ENCODE results near the gene TEPSIN.

The TEPSIN gene

DNA sequence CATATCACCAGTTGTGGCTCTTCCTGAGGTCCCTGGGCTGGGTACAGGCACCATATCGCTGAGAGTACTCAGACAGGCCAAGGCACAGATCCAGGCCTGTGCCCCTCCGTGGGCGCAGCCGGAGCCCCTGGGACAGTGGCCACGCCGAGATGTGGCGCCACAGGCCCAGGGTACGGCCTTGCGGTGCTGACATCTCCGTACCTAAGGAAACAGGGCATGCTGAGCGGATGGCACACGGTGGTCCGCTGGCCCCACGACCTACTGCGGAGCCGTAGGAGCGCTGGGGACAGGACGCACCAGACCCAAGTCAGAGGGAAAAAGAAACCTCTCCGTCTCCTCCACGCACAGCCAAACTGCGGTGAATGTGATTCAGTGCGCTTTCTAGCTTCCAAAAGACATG is 26.7 kb upstream of the TEPSIN start:
- DNase-seq = no peak

DNA sequence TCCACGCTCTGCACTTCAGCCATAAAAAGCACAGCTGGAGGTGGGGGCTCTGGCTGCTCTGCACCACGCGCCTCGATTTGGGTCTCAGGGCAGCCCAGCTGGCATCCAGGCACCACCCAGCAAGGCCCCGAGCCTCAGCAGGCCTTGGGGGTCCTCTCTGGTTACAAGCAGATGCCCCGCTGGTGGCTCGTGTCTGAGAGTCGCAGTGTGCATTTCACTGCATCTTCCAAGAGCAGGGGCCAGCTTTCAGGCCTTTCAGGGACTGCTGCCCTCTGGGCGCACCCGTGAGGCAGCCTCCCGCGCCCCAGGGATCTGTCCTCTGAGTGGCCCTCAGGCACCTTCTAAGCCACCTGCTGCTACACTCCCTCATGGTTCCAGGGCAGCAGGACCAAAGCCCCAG is 25.8 kb upstream of the TEPSIN start:
- DNase-seq = no peak

DNA sequence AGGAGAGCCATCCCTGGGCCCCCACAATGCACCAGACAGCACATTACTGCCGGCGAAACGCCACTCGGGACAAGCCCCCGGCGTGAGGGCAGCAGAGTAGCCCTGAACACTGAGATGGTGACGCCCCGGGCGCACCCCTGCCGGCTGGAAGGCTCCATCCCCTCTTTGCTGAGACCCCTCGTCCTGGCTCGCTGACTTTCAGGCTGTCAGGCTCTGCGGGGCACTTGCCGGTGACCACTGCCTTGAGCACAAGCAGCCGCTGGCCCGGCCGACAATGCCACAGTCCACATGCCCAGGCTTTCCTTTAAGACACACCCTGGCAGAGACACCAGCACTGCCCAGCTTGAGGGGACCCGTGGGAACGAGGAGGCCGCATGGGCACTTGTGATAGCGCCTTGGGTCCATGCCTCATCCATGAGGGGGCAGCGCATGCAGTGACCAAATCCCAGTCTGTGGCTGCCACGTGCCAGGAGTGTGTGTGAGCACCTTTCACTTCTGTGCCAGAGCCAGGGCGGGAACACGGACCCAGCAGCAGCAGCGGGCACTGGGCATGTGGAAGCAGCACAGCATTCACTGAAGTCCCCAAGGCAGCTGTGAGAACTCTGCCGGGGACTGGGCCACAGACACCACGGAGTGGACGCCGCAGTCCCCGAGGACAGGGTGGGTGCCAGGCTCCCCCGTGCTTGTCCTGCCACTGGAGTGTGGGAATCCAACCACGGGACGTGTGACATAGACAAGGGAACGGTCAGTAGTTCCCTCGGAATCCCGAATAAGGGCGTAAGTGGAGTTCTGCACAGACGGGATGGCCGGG is 24.7 kb upstream of the TEPSIN start:
- no peak for DNase-seq

DNA sequence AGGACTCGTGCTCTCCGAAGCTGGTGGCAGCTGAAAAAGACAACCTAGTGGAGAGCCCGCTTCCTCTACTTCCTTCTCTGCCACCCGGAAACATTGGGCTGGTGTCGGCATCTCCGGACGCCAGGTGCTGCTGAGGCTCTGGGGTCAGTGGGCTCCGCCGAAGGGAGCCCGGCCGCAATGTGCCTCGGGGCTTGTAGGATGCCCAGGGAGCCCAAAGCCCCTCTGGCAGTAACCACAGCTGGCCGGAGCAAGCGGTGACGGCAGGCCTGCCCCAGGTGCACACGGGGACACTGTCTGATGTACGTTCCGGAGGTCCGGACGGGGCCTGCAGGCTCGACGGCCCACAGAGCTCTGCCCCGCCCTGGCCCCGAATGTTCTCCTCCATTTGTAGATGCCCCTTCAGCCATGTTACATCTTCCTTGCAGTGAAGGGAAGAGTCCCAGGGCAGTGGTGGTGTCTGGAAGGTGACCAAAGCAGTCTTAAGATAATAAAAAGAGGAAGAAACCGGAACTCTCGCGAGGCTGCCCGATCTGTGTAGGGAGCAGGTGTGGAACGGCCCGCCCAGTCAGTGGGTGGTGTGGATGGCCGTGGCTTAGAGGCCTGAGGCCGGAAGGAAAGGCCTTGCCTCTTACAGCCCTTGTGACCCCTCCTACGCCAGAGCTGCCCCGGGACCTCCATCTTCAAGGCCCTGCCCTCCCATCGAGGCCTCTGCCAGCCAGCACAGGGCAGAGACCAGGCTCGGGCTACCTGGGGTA is 22.9 kb upstream of the TEPSIN start:
- no peak for DNase-seq

DNA sequence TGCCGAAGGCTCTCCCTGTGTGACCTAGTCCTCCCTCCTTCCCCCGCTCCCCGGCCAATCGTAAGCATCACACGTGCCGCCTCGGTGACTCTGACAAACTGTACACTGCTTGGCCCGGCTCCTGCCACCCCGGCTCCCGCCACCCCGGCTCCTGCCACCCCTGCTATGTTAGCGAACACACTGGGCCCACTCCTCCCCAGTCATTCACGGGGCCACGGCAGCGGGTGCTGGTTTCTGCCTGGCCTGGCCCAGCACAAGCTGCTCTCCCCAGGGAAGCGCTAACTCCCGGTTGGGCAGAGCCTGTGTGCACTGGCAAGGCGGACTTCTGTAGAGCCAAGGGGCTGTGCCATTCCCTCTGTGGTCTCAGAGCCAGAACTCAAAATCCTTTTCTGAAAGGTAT is 22.2 kb upstream of the TEPSIN start:
- no peak for DNase-seq

DNA sequence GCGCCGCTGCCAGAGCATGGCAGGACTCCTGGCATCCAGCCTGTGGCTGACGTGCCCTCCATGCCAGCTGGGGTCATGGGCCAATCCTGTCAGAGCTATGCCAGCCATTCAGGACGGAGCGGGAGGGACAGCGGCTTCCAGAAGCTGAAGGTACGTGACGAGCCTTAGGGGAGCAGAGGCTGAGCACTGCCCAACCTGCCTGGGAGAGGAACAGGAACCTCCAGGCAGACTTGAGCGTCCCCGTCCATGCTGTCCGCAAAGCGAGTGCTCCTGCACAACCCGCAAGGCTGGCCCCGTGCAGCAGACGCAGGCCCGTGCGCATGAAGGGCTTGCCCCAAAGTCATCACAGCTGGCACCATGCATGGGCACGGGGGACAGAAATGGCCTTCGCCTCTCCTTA is 21.8 kb upstream of the TEPSIN start:
- DNase-seq = no peak

DNA sequence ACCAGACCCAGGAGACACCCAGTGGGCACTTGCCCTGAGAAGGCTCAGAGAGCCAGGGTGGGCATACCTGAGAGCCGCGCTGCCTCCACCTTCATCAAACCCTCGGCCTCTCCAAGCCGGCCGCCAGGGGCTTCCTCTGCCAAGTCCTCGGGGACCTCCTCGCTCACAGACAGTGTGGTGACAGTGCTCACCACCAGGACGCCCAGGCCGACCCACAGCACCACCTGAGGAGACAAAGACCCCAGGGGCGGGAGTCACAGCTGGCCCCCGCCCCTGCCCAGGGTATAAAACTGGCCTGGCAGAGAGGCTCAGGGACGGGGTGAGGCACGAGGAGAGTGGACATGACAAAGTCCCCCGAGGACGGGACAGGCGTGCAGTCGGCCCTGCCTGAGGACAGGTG is 21.3 kb upstream of the TEPSIN start:
- no peak for DNase-seq

DNA sequence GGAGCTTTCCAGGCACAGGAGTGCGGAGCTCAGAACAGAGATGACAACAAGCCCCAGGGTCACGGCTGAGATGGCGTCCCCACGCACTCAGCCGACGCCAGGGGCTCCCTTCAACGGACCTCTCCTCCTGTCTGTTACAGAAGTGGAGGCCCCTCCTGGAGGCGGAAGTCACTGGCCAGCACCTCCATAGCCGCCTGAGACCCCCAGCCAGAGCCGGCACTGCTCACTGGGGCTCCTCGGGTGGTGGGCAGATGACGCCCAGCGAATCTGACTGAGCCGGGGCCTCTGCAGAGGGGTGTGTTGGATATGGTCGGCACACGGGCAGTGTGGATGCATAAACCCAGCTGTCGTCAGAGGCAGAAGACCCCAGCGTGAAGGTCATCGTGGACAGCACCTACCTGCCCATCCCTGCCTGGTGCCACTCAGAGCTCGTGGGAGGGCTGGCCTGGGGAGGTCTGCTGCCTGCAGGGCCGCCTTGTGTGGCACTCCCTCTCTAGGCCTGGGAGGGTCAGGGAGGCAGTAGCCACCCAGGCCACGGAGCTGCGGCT is 20.3 kb upstream of the TEPSIN start:
- no peak for DNase-seq

DNA sequence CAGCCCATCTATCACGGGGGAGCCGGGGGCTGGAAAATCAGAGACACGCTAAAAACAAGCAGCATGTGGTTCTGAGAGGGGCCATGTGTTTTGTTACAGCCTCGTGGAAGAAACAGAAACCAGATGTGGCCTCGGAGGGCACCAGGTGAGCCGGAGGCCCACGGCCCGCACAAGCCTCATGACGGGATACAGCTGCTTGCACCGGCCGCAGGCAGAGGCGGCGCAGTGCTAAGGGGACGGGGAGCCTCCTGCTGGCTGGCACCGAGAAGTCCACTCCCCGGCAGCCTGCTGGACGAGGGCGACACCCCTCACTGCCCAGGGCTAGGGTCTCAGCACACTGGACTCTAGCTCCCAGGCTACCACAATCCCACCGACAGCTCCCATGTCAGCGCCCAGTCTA is 19.4 kb upstream of the TEPSIN start:
- no peak for DNase-seq

DNA sequence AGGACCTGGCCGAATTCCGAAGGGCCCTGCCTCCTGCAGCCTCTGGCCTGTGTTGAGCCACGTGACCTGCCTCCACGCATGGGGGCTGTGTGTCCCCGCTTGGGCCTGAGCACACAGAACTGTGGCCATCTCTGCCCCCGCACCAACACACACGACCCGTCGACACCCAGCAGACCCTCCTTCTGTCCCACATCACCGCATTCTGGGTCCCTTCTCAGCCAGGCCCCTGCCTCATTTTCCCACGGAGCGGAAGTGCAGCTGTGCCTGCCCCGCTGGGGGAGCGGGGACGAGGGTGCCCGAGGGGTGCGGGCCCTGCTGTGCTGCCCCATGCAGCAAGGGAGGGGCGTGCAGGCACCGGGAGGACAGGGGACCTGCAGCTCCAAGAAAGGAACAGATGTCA is 18.7 kb upstream of the TEPSIN start:
- DNase-seq = no peak

DNA sequence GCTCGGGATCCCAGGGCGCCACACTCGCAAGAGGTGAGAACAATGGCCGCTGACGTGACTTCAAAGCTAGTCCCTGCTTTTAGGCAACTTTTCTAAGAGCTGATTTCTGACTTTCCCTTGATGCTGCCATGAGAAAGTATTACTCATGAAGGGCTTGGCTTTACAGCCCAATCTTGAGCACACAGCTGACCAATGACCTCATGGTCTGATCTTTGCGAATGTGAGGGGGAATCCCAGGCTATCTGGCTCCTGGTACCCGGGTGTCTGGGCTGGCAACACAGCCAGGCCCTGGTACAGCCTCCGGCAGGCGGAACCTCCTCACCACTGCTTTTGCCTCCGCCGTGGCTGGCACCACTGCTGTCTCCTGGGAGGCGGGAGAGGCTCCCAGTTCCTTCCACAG is 17.8 kb upstream of the TEPSIN start:
- no peak for DNase-seq

DNA sequence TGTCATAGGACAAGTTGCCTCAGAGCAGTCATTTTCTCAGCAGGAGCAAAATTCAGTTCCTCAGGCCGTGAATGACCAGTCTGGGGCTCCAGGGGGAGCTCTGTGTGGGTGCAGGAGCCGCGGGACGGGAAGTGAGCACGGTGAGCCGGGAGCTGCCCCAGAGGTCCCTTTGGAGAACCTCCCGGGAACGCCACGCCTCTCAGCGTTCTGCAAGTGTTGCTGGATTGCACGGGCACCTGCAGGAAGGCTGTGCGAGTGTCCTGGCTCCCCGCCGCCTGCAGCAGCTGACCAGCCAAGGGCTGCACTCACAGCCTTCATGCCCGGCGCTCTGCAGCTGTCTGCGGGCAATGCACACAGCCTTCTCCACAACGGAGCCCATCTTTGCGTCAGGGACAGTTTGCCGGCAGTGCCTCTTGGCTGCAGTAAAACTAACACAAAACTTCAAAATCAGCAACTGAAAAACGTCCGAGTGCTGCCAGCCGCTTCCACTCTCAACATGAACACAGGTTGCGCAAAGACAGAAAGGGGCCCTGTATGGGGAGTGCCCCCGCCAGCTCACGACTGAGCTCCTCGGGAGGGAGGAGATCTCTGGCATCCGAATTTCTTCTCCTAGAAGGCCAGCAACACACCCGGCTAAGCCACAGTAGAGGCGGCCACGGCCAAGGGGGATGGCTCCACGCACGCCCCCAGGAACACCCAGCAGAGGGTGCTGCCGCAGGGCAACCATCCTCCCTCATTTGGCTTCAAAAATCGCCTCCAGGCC is 16.3 kb upstream of the TEPSIN start:
- DNase-seq = peak; percentile 98

DNA sequence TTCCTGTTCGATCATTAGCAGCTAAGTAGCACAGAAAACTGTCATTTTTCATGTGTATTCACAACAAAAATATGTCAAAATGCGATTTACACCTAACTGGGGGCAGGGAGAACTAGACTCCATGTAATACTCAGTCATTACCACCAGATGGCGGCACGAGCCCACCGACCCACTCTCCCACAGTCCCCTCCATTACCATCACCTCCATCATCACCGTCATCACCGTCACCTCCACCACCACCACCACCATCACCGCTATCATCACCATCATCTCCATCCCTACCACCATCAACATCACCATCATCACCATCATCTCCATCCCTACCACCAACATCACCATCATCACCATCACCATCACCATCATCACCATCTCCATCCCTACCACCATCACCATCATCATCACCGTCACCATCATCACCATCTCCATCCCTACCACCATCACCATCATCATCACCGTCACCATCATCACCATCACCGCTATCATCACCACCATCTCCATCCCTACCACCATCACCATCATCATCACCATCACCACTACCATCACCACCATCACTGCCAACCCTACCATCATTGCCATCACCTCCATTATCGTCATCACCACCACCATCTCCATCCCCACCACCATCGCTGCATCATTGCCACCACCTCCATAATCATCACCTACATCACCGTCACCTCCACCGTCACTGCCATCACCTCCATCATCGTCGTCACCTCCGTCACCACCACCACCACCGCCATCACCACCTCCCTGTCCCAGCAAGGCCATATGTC is 14.7 kb upstream of the TEPSIN start:
- DNase-seq = peak; percentile 31

DNA sequence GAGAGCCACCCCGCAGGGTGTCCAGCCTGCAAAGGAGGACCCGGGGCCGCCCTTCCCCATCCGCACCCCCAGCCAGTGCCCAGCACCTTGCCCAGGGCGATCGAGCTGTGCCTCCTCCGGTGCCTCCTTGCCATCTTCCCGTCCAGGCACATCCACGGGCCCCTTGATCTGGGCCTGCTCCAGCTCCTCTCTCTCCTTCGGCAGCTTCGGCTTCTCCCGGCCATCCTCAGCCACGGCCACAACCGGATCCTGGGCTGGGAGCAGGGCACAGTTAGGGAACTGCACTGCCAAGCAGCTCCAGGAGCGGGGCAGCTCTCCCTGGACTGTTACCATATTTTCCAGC is 14.1 kb upstream of the TEPSIN start:
- DNase-seq = no peak

DNA sequence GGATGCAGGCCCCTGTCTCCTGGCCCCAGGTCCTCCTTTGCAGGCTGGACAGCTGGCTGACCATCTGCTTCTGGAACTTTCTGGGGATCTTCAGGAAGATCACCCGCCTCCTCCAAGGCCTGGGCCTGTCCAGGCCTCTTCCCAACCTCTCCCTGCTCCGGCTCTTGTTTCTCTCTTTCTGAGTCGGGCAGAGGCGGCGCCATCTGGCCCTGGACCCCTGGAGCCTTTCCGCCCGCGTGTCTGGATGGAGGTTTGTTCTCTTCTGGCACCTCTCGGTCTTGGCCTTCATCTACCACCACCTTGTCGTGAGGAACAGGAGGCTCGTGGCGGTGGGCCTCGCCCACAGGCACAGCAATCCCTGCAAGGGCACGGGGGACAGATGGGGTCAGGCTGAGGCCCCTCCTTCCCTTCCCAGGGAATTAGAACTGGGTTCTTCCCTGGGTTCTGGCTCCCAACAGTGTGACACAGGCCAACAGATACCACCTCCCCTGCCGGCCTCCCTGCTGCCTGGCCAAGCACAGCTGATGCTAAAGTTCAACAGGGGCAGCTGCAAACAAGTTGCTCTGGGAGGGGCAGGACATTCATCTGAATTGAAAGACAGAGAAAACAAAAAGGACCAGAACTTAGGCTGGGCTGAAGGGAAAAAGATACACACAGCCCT is 13.6 kb upstream of the TEPSIN start:
- DNase-seq = peak; percentile 25

DNA sequence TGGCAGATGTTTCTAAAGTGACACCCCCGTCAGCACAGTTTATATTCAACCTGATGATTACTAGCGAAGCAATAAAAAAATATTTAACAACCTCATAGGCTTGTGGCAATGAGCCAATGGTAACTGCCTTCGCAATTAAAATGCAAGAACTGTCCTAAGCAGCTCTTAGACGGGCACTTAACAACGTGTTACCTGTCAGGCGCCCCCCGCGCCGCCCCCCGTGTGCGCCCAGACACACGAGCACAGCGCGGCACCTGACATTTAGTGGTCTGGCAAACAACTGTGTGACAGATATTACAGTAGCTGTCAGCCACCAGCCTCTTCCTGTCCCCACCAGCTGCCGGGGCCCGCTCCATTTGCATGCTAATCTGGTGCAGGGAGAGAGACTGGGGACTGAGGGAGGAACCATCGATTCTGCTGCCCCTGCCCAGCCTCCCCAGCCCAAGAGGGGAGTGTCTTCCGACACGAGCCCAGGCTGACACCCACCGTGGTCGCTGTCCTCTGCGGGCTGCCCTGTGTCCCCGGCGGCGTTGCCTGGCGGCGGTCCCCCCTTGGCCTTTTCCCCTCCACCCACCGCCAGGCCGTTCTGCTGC is 12.9 kb upstream of the TEPSIN start:
- DNase-seq = peak; percentile 94

DNA sequence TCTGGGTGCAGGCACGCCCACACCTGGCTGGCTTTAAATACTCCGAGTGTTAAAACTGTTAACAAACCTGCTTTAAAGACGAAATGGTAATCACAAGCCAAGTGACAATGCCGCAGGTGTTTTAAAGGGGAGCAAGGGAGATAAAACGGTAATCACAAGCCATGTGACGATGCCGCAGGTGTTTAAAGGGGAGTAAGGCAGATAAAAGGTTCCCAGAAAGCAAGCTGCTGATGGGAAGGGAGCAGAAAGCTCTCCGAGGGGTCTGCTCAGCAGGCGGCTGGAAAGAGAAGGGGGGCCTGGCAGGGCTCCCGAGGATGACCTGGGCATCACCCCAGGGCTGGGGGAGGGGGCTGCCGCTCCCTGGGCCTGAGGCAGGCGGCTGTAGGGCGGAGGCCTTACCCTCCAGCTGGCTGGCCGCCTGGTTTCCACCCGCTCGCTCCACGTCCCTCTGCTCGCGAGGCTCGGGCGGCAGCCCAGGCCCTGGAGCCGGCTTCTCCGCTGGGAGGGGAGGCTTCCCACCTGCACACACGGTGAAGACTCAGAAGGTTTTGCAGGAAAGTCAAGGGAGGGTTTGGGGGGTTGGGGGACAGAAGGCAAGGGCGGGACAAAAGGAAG is 12.3 kb upstream of the TEPSIN start:
- DNase-seq = peak; percentile 69

DNA sequence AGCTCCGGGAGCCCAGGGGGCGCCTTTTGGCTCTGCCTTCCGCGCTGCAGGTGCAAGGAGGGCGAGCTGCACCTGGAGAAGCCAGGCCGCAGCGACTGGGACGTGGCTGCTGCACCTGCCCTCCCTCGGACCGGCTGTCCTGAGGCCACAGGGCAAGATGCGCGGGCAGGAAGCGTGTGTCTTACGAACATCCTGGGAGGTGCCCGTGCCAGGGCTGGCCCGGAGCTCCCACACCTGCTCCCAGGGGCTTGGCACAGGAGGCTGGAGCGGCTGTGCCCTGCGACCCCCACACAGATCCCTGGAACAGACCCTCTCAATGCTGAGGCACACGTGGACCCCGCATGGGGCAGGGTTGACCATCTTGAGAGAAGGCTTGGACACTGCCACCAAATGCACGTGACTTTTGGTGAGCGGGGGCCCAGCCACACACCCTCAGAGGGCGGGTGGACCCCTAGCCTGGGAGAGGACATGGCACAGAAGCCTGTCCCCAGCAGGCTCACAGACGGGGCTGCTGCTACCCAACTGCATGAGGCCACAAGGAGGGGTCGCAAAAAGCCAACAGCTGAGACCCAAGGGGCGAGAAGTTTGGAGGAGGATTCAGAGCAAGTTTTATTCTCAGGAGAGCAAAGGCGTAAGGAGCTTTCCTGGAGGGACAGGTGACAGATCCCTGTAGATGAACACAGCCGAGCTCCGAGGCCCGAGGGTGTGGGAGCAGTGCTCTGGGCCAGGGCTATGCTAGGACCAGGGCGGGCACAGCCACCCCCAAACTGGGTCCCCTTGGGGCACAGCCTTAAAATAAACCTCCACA is 11.6 kb upstream of the TEPSIN start:
- DNase-seq = peak; percentile 61

DNA sequence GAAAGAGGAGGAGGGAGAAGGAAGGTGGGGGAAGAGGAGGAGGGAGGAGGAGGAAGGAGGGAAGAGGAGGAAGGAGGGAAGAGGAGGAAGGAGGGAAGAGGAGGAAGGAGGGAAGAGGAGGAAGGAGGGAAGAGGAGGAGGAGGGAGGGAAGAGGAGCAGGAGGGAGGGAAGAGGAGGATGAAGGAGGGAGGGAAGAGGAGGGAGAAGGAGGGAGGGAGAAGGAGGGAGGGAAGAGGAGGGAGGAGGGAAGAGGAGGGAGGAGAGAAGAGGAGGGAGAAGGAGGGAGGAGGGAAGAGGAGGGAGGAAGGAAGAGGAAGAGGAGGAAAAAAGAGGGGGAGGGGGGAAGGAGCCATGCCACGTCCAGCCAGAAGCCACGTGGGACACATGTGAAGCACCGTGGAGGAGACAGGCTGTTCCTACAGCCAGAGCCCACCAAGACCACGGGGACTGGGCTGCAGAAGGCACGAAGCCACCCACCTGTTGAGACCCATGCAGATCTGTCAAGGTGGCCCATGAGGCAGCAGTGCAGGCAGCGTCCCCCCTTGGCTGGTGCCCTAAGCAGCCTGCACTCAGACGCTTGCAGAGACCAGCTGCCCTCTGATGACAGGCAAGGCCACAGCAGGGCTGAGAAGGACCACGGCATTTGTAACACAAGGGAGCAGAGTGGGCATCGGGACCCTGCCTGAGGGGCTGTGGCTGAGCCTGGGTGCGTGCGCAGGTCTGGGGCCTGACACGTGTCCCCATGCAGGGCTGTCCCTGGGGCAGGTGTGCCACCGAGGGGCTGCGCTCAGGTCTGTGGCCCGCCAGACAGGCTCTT is 10.6 kb upstream of the TEPSIN start:
- no peak for DNase-seq

DNA sequence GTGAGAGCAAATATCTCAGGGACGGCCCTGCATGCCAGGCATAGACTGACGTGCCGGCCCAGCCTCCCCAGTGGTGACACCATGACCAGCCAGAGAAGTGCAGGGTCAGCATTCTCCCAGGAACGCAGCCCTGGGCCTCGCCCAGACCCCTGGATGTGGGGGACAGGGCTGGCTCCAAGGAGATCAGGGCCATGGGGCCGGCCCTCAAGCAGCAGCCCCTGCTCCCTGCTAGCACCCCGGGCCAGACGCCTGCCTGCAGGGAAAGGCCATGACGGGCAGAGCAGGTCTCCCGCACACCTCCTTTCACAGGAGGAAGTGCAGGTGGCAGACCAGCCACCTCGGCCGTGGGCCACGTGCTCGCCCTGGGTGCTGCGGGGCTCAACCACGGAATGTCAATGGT is 9.8 kb upstream of the TEPSIN start:
- DNase-seq = no peak

All from COR-L47 (cell line).